ENCODE data around the gene GPATCH4. TPM values are rescaled to one million over a fixed set of nuclear protein-coding genes. Genes with fewer than 3 reads are reported as not detected.
"Not testable (repeated sequence)": the region's sequence is repeated elsewhere in the genome, so short reads cannot be mapped to it uniquely, and the experiment has no call there.

Gene GPATCH4
- total RNA-seq, 2 experiments from 2014 or later = 40.2 to 43.2 TPM

DNA sequence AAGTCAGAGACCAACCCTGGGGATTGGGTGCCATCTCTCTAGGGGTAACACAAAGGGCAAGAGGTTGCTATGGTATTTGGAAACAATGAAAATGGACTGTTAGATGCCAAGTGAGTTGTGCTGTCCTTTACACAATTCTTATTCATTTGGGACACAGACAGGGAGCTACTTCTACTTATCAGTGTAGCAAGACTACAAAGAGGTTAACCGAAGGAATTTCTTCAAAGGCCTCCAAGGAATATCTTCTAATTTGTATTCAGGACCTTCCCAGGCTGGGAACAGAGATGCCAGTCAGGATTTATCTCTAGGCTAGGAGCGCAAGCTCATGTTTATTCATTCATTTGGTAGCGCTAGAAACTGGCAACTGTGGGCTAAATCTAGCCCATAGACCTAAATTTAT lies 7.1 kb downstream of the GPATCH4 start:
- Mint-ChIP-seq H3K4me1 (ENCODE audit: low read depth) (peaks cover 30% of the 10 kb centered on the region), H3K4me3 (no peak overlapping the region), H3K9me3 (no peaks in the 10 kb centered on the region), H3K27me3 (no peaks in the 10 kb centered on the region), H3K36me3 (peaks cover 17% of the 10 kb centered on the region), H3K27ac (no peak overlapping the region)
- intact Hi-C loops (cut with micrococcal nuclease) = no loop called here
- no peak for DNase-seq
- POLR2A ChIA-PET = no interaction called here
- CTCF ChIA-PET = interaction anchor here (0.7 to 6.4 kb wide), 7 partner anchors 9 to 209 kb away, joined by 3 to 39 read pairs (median 4); no protein-coding TSS in a partner anchor

DNA sequence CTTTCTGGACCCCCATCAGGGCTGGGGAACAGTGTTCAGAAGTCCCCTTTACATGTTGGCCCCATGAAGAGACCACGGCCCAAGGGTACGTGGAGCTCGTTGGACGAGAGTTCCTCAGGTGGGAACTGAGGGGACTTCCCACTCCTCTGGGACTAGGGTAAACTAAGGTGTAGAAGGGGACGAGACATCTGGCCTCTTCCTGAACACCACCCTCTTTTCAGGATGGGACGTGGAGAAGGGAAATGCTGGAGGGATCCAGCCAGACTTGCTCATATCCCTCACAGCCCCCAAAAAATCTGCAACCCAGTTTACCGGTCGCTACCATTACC lies 7.7 kb downstream of the GPATCH4 start:
- POLR2A ChIA-PET = interaction anchor here (3.0 kb wide), 2 partner anchors 7 to 13 kb away, joined by 13 to 19 read pairs; partner anchors contain the start of genes GPATCH4 and TTC24
- DNase-seq = no peak
- peaks cover 14% of the 10 kb centered on the region for H3K36me3 Mint-ChIP-seq
- intact Hi-C loops (cut with micrococcal nuclease) = no loop called here
- H3K4me3 Mint-ChIP-seq = no peak overlapping the region
- H3K27ac Mint-ChIP-seq = no peak overlapping the region
- H3K4me1 Mint-ChIP-seq (ENCODE audit: low read depth) = peaks cover 26% of the 10 kb centered on the region
- CTCF ChIA-PET = interaction anchor here (0.8 to 6.4 kb wide), 4 partner anchors 8 to 113 kb away, joined by 3 to 39 read pairs (median 3); no protein-coding TSS in a partner anchor
- no peaks in the 10 kb centered on the region for H3K9me3 Mint-ChIP-seq
- H3K27me3 Mint-ChIP-seq = no peaks in the 10 kb centered on the region

DNA sequence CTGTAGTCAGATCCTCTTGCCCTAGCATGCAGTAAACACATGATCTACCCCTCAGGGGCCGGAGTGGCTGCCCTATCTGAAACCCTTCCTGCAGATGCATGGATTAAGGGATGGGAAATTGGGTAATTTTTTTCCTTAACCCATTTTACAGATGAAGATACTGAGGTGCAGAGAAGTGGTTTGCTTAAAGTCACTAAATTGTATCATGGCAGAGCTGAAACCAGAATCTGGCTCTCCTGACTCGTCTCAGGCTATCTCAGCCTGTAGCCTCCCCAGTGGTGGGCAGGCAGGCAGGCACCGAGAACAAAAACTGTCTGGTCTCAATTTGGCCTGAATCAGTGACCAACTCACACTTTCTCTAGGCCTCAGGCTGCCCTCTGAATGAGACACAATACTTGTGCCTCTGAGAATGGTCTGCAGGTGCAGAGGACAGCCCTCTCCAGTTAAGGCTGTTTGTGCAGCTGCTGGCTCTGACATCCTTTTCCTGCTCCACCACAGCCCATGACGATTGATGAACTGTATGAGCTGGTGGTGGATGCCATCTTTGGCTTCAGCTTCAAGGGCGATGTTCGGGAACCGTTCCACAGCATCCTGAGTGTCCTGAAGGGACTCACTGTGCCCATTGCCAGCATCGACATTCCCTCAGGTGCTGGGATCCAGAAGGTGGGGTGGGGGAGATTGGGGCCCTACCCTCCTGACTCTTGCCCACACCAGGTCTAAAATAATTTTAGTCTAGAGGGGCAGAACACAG lies 8.2 kb downstream of the GPATCH4 start:
- intact Hi-C loops (cut with micrococcal nuclease) = no loop called here
- Mint-ChIP-seq H3K4me1 (ENCODE audit: low read depth) (peaks cover 20% of the 10 kb centered on the region), H3K27me3 (no peaks in the 10 kb centered on the region), H3K36me3 (peaks cover 9% of the 10 kb centered on the region), H3K4me3 (peak overlapping the region; percentile 79), H3K27ac (peak overlapping the region; percentile 59), H3K9me3 (no peaks in the 10 kb centered on the region)
- DNase-seq = no peak
- ChIA-PET POLR2A (interaction anchor here (2.2 to 3.0 kb wide), 3 partner anchors 8 to 92 kb away, joined by 12 to 19 read pairs (median 13); partner anchors contain the start of genes GPATCH4, MEF2D and TTC24), CTCF (interaction anchor here (0.8 to 6.4 kb wide), 4 partner anchors 8 to 112 kb away, joined by 3 to 39 read pairs (median 3); no protein-coding TSS in a partner anchor)

DNA sequence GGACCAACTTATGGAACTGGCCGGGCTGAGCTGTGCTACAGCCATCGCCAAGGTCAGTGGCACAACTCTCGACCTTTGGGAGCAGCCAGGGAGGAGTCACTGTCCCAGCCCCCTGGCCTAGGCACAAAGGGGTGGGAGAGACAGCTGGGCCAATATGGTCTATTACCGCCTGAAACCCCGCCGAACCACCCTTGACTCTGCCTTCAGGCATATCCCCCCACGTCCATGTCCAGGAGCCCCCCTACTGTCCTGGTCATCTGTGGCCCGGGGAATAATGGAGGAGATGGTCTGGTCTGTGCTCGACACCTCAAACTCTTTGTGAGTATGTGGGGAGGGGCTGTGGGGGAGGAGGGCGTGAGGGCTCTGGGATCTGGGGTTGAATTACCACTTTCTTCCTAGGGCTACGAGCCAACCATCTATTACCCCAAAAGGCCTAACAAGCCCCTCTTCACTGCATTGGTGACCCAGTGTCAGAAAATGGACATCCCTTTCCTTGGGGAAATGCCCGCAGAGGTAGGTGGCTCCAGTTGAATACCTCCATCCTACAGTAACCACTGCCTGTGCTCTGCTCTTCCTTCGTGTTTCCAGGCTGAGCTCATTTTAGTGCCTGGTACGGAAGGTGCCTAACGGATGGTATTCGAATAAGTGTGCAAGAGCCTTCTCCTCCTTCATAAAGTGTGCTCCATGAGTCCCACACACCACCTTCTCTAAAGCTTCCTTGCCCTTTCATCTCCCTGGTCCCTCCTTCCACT lies 8.9 kb downstream of the GPATCH4 start:
- Mint-ChIP-seq H3K27me3 (no peaks in the 10 kb centered on the region), H3K36me3 (peaks cover 7% of the 10 kb centered on the region), H3K4me1 (ENCODE audit: low read depth) (peaks cover 19% of the 10 kb centered on the region), H3K4me3 (peak overlapping the region; percentile 79), H3K27ac (peak overlapping the region; percentile 79), H3K9me3 (no peaks in the 10 kb centered on the region)
- ChIA-PET POLR2A (interaction anchor here (1.0 to 3.0 kb wide), 7 partner anchors 9 to 136 kb away, joined by 4 to 19 read pairs (median 7); partner anchors contain the start of genes GPATCH4, ISG20L2, MEF2D and METTL25B), CTCF (interaction anchor here (1.1 to 6.4 kb wide), 9 partner anchors 8 to 207 kb away, joined by 3 to 39 read pairs (median 6); partner anchors contain the start of gene MEF2D)
- intact Hi-C loops (cut with micrococcal nuclease) = no loop called here
- no peak for DNase-seq

DNA sequence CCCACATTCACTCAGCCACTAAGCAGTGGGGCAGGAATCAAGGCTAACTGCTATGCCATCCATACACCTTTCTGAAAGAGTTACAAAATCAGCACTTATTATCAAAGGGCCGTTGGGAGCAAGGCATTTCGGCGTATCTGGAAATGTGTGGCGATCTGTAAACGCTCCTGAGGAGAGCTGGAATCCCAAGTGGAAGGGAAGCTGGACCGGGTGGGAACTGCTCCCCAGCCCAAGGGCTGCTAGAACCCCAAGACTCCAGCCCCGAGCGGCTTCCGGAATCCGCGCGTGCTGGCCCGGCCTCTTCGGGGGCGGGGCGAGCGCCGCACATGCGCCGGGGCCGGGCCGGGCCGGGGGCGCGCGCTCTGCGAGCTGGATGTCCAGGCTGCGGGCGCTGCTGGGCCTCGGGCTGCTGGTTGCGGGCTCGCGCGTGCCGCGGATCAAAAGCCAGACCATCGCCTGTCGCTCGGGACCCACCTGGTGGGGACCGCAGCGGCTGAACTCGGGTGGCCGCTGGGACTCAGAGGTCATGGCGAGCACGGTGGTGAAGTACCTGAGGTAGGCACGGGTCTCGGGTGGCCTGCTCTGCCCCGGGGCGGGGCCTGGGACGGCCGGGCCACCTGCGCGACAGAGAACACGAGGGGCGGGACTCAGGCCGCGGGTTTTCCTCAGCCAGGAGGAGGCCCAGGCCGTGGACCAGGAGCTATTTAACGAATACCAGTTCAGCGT lies 9.7 kb downstream of the GPATCH4 start, which contains the start of gene NAXE:
TSS of gene NAXE (plus strand) at position 345 of the 726 bp plus-strand sequence. CDS start at position 374, 29 bp downstream.
- peak within 1 kb of the TSS; percentile 85 for H3K27ac Mint-ChIP-seq
- peaks cover 2% of the 10 kb centered on the region for H3K36me3 Mint-ChIP-seq
- H3K4me3 Mint-ChIP-seq = peak within 1 kb of the TSS; percentile 79
- peak; percentile 77 for DNase-seq
- ChIA-PET POLR2A (interaction anchor here (0.7 to 3.0 kb wide), 10 partner anchors 9 to 136 kb away, joined by 3 to 19 read pairs (median 6); partner anchors contain the start of genes GPATCH4, ISG20L2, MEF2D and METTL25B), CTCF (interaction anchor here (1.1 to 6.4 kb wide), 10 partner anchors 9 to 206 kb away, joined by 3 to 39 read pairs (median 6); partner anchors contain the start of gene MEF2D)
- H3K27me3 Mint-ChIP-seq = no peaks in the 10 kb centered on the region
- H3K4me1 Mint-ChIP-seq (ENCODE audit: low read depth) = peaks cover 19% of the 10 kb centered on the region
- H3K9me3 Mint-ChIP-seq = no peaks in the 10 kb centered on the region
- intact Hi-C loops (cut with micrococcal nuclease) = loop anchor here (1.0 kb wide), 1 partner anchor 10 kb away; the partner anchor contains the start of gene GPATCH4

DNA sequence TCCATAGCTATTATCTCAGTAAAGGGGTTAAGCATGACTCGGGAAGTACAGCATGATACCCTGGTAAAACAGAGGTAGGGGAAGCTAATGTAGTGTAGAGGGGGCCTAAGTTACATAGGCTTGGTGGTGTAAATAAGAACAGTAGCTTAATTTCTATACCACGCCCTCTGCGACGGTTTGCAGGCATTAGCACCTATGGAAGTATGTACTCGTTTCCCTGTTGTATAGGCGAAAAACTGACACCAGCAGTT lies 10.2 kb downstream of the GPATCH4 start:
- Mint-ChIP-seq H3K36me3 (peaks cover 2% of the 10 kb centered on the region), H3K4me1 (ENCODE audit: low read depth) (peaks cover 19% of the 10 kb centered on the region), H3K4me3 (peak overlapping the region; percentile 79), H3K27ac (peak overlapping the region; percentile 85), H3K9me3 (no peaks in the 10 kb centered on the region), H3K27me3 (no peaks in the 10 kb centered on the region)
- DNase-seq = no peak
- ChIA-PET CTCF (interaction anchor here (1.3 to 6.4 kb wide), 9 partner anchors 10 to 205 kb away, joined by 3 to 39 read pairs (median 6); partner anchors contain the start of gene MEF2D), POLR2A (interaction anchor here (0.7 to 3.0 kb wide), 10 partner anchors 10 to 137 kb away, joined by 3 to 19 read pairs (median 6); partner anchors contain the start of genes GPATCH4, ISG20L2, MEF2D and METTL25B)
- intact Hi-C loops (cut with micrococcal nuclease) = loop anchor here (1.0 kb wide), 1 partner anchor 10 kb away; the partner anchor contains the start of gene GPATCH4

DNA sequence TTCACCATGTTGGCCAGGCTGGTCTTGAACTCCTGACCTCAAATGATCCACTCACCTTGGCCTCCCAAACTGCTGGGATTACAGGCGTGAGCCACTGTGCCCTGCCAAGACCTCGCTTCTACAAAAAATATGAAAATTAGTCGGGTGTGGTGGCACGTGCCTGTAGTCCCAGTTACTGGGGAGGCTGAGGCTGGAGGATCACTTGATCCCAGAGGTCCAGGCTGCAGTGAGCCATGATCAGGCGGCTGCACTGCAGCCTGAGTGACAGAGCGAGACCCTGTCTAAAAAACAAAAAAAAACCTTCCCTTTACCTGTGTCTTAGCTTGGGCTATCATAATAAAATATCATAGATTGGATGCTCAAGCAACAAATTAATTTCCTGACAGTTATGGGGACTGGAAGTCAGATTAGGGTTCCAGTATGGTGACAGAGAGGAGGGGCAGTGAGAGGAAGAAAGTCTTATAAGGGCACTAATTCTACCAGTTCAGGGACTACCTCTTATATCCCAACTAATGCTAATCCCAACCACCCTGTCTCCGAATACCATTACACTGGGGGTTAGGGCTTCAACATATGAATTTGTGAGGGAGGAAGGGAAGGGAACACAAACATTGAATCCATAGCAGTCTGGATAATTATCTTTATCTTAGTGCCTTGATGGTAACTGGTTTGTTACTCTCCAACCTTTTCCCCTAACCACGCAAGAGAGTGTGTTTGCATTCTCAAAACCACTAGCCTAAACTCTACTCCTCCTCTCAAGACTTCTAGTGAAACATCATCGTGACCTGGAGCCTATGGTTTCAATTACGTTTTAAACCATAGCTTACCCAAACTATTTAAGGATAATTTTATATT lies 10.7 kb downstream of the GPATCH4 start:
- POLR2A ChIA-PET = interaction anchor here (0.7 to 3.0 kb wide), 7 partner anchors 10 to 133 kb away, joined by 3 to 19 read pairs (median 6); partner anchors contain the start of genes GPATCH4, MEF2D and TTC24
- H3K36me3 Mint-ChIP-seq = peaks cover 2% of the 10 kb centered on the region
- peak overlapping the region; percentile 85 for H3K27ac Mint-ChIP-seq
- H3K4me1 Mint-ChIP-seq (ENCODE audit: low read depth) = peaks cover 19% of the 10 kb centered on the region
- H3K27me3 Mint-ChIP-seq = no peaks in the 10 kb centered on the region
- intact Hi-C loops (cut with micrococcal nuclease) = loop anchor here (1.0 kb wide), 1 partner anchor 11 kb away; the partner anchor contains the start of gene GPATCH4
- no peak for DNase-seq
- H3K4me3 Mint-ChIP-seq = no peak overlapping the region
- no peaks in the 10 kb centered on the region for H3K9me3 Mint-ChIP-seq
- CTCF ChIA-PET = interaction anchor here (1.3 to 6.4 kb wide), 9 partner anchors 10 to 205 kb away, joined by 3 to 39 read pairs (median 6); partner anchors contain the start of gene MEF2D

DNA sequence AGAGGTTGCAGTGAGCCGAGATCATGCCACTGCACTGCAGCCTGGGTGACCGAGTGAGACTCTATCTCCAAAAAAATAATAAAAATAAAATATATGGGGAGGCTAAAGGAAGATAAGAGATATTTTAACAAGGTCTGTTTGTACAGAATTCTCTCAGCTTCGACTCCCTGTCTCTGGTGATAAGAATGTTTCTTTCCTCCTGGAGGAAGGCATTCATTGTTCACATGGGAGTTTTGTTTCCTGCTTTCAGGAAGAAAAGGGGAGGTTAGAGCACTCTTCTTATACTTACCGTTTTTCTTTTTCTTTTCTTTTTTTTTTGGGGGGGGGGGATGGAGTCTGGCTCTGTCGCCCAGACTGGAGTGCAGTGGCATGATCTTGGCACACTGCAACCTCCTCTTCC lies 11.7 kb downstream of the GPATCH4 start:
- ChIA-PET POLR2A (no interaction called here), CTCF (interaction anchor here (1.2 kb wide), 1 partner anchor 204 kb away, joined by 3 read pairs; no protein-coding TSS in a partner anchor)
- Mint-ChIP-seq H3K27me3 (no peaks in the 10 kb centered on the region), H3K27ac (no peak overlapping the region), H3K9me3 (no peaks in the 10 kb centered on the region), H3K4me1 (ENCODE audit: low read depth) (peaks cover 19% of the 10 kb centered on the region), H3K4me3 (no peak overlapping the region), H3K36me3 (no peaks in the 10 kb centered on the region)
- intact Hi-C loops (cut with micrococcal nuclease) = no loop called here
- DNase-seq = no peak

DNA sequence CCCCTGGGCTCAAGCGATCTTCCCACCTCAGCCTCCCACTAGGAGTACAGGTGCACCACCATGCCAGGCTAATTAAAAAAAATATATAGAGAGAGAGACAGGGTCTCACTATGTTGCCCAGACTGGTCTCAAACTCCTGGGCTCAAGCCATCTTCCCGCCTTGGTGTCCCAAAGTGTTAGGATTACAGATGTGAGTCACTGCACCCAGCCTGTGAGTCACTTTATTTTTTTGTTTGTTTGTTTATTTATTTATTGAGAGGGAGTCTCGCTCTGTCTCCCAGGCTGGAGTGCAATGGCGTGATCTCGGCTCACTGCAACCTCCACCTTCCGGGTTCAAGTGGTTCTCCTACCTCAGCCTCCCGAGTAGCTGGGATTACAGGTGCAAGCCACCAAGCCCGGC lies 13.4 kb downstream of the GPATCH4 start:
- DNase-seq; H3K27me3 Mint-ChIP-seq; H3K27ac Mint-ChIP-seq; H3K4me3 Mint-ChIP-seq; intact Hi-C loops (cut with micrococcal nuclease); H3K36me3 Mint-ChIP-seq; POLR2A ChIA-PET; H3K9me3 Mint-ChIP-seq: not testable (repeated sequence)
- CTCF ChIA-PET = interaction anchor here (0.9 to 11.2 kb wide), 2 partner anchors 21 to 24 kb away, joined by 3 to 78 read pairs; no protein-coding TSS in a partner anchor
- H3K4me1 Mint-ChIP-seq (ENCODE audit: low read depth) = peaks cover 16% of the 10 kb centered on the region

DNA sequence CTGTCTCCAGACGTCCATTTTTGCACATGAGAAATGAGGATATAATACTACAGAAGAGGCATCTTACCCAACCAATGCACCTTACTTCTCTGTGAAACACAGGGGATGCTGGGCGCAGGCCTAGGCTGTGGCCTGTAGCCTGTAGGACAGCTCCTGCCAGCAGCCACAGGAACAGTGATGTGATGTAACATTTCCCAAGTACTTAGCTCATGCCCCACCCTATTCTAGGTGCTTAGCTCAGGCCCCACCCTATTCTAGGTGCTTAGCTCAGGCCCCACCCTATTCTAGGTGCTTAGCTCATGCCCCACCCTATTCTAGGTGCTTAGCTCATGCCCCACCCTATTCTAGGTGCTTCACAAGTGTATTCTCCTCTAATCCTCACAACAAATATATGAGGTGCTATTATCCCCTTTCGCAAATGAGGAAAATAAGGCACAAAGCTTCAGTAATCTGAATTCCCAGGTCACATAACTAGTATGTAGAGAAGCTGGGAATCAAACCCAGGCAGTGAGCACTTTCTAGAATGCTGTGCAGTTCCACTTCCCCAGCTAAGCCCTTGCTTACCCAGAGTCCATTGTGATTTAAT lies 14.3 kb downstream of the GPATCH4 start:
- ChIA-PET POLR2A (no interaction called here), CTCF (interaction anchor here (0.6 to 11.2 kb wide), 9 partner anchors 14 to 201 kb away, joined by 3 to 78 read pairs (median 4); partner anchors contain the start of gene GPATCH4)
- Mint-ChIP-seq H3K4me3 (no peak overlapping the region), H3K4me1 (ENCODE audit: low read depth) (peaks cover 9% of the 10 kb centered on the region), H3K9me3 (no peaks in the 10 kb centered on the region), H3K27ac (no peak overlapping the region), H3K36me3 (no peaks in the 10 kb centered on the region), H3K27me3 (no peaks in the 10 kb centered on the region)
- intact Hi-C loops (cut with micrococcal nuclease) = no loop called here
- DNase-seq = no peak
